ENCODE data around the gene ADAMTSL1. TPM values are rescaled to one million over a fixed set of nuclear protein-coding genes. Genes with fewer than 3 reads are reported as not detected.

The ADAMTSL1 gene
- total RNA-seq, 3 donors from 2014 or later: 3.6 to 7.5 (median 4.2) TPM

DNA sequence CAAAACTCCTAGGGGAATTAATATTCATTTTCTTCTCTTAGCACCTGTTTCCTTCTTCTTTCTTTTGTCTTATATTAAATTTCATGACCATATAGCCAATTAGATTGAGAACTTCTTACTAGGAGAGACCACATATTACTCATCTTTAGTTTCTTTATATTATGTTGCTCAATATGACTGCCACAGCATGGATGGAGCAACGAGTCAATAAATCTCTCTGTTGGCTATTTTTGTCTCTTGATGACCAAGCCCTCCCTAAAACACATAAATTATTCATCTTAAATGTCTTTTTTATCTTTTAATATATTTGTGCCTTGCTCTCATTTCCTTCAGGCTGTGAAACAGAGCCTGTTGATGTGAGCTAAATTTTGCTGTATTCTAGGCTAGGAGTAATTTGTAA lies 123.0 kb downstream of the ADAMTSL1 start:
- Histone ChIP-seq H3K4me1 (no peaks in the 10 kb centered on the region), H3K4me3 (no peak overlapping the region), H3K9me3 (peaks cover 3 to 6% of the 10 kb centered on the region in 2 donors), H3K36me3 (no peaks in the 10 kb centered on the region), H3K27ac (no peak overlapping the region), H3K27me3 (no peaks in the 10 kb centered on the region)
- intact Hi-C loops (cut with DNase I; ENCODE audit: low total_unique reads): no loop called here
- TF ChIP-seq, protein P1, sequence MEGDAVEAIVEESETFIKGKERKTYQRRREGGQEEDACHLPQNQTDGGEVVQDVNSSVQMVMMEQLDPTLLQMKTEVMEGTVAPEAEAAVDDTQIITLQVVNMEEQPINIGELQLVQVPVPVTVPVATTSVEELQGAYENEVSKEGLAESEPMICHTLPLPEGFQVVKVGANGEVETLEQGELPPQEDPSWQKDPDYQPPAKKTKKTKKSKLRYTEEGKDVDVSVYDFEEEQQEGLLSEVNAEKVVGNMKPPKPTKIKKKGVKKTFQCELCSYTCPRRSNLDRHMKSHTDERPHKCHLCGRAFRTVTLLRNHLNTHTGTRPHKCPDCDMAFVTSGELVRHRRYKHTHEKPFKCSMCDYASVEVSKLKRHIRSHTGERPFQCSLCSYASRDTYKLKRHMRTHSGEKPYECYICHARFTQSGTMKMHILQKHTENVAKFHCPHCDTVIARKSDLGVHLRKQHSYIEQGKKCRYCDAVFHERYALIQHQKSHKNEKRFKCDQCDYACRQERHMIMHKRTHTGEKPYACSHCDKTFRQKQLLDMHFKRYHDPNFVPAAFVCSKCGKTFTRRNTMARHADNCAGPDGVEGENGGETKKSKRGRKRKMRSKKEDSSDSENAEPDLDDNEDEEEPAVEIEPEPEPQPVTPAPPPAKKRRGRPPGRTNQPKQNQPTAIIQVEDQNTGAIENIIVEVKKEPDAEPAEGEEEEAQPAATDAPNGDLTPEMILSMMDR (IDR thresholded peaks at IDR 0.05): no peak
- TF ChIP-seq POLR2A (IDR thresholded peaks at IDR 0.05) (no peak), POLR2AphosphoS5 (IDR thresholded peaks at IDR 0.05) (no peak)
- DNase-seq (ENCODE audit: low spot score in 2 of 2): no peak

- H3K4me1 ChIP-seq: no peaks in the 10 kb centered on the region
- no peak for DNase-seq (ENCODE audit: low spot score in 2 of 2)
- TF ChIP-seq POLR2A (IDR thresholded peaks at IDR 0.05) (no peak), POLR2AphosphoS5 (IDR thresholded peaks at IDR 0.05) (no peak)
- TF ChIP-seq, protein P1 (IDR thresholded peaks at IDR 0.05): no peak
- H3K9me3 ChIP-seq: no peaks in the 10 kb centered on the region
- H3K36me3 ChIP-seq: no peaks in the 10 kb centered on the region
- H3K27me3 ChIP-seq: no peaks in the 10 kb centered on the region
- H3K4me3 ChIP-seq: no peak overlapping the region
- H3K27ac ChIP-seq: no peak overlapping the region
- intact Hi-C loops (cut with DNase I; ENCODE audit: low total_unique reads): no loop called here
These were observed 125.0 kb downstream of the ADAMTSL1 start for GRCh38 chr9:18598969-18599368.

GRCh38 chr9:18601026-18601425 lies 127.1 kb downstream of the ADAMTSL1 start:
- no peak overlapping the region for H3K4me3 ChIP-seq
- no peak for DNase-seq (ENCODE audit: low spot score in 2 of 2)
- H3K9me3 ChIP-seq: no peaks in the 10 kb centered on the region
- H3K36me3 ChIP-seq: no peaks in the 10 kb centered on the region
- H3K4me1 ChIP-seq: no peaks in the 10 kb centered on the region
- no peaks in the 10 kb centered on the region for H3K27me3 ChIP-seq
- intact Hi-C loops (cut with DNase I; ENCODE audit: low total_unique reads): no loop called here
- no peak overlapping the region for H3K27ac ChIP-seq
- no peak for TF ChIP-seq POLR2A (IDR thresholded peaks at IDR 0.05)
- TF ChIP-seq POLR2AphosphoS5 (IDR thresholded peaks at IDR 0.05): no peak
- TF ChIP-seq, protein P1 (IDR thresholded peaks at IDR 0.05): no peak

GRCh38 chr9:18601956-18602355 lies 128.0 kb downstream of the ADAMTSL1 start:
- Histone ChIP-seq H3K9me3 (no peaks in the 10 kb centered on the region), H3K27me3 (no peaks in the 10 kb centered on the region), H3K4me1 (no peaks in the 10 kb centered on the region), H3K4me3 (no peak overlapping the region), H3K36me3 (no peaks in the 10 kb centered on the region), H3K27ac (no peak overlapping the region)
- TF ChIP-seq, protein P1 (IDR thresholded peaks at IDR 0.05): no peak
- no peak for TF ChIP-seq POLR2A (IDR thresholded peaks at IDR 0.05)
- TF ChIP-seq POLR2AphosphoS5 (IDR thresholded peaks at IDR 0.05): no peak
- intact Hi-C loops (cut with DNase I; ENCODE audit: low total_unique reads): no loop called here
- DNase-seq (ENCODE audit: low spot score in 2 of 2): no peak

GRCh38 chr9:18604767-18605730 lies 131.1 kb downstream of the ADAMTSL1 start:
- DNase-seq (ENCODE audit: low spot score in 2 of 2): no peak
- no peaks in the 10 kb centered on the region for H3K36me3 ChIP-seq
- intact Hi-C loops (cut with DNase I; ENCODE audit: low total_unique reads): no loop called here
- H3K27me3 ChIP-seq: no peaks in the 10 kb centered on the region
- TF ChIP-seq POLR2A (IDR thresholded peaks at IDR 0.05) (no peak), POLR2AphosphoS5 (IDR thresholded peaks at IDR 0.05) (no peak)
- TF ChIP-seq, protein P1 (IDR thresholded peaks at IDR 0.05): no peak
- no peak overlapping the region for H3K4me3 ChIP-seq
- no peaks in the 10 kb centered on the region for H3K9me3 ChIP-seq
- H3K4me1 ChIP-seq: no peaks in the 10 kb centered on the region
- no peak overlapping the region for H3K27ac ChIP-seq
